GM18861 (cell line): ENCODE results near the gene SET.

Source experiments
- ATAC-seq: cut with Tn5 transposase; IDR thresholded peaks from one replicate; pipeline ENCODE4 v1.9.1; 2021; ENCODE audit not compliant: unreplicated experiment

The SET gene

DNA sequence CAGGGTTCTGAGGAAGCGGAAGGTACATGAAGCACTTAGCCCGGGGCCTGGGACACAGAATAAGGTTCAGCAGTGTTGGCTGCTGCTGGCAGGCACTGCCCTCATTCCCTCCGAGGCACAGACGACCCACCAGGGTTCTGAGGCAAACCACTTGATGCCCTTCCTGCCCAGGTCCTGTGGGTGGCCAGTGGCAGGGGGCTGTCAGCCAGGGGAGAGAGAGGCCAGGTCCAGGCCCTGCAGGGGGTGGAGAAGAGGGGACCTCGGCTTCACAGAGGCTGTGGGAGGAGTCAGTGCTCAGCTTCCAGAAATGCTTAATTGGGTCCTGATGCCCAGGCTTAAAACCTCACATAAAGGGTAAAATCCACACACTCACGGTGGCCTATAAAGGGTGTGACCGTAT is 39.3 kb downstream of the SET start:
- no peak for ATAC-seq

DNA sequence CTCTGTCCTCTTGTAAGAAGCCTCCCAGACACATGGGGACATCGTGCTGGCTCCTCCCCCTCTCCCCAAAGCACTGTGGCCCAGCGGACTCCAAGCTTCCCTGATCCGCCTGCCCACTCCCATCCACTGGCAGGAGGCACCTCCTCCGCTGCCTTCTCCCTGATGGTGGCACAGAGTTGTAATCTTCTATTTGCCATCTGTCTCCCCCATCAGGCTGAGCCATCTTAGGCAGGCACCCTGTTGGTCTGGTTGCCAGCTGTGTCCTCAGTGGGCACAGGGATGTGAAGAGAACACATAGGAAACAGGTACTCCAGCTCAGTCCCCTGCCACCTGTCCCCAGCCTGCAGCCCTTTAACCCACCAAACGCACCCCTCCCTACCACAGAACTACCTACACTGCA is 40.3 kb downstream of the SET start:
- no peak for ATAC-seq

DNA sequence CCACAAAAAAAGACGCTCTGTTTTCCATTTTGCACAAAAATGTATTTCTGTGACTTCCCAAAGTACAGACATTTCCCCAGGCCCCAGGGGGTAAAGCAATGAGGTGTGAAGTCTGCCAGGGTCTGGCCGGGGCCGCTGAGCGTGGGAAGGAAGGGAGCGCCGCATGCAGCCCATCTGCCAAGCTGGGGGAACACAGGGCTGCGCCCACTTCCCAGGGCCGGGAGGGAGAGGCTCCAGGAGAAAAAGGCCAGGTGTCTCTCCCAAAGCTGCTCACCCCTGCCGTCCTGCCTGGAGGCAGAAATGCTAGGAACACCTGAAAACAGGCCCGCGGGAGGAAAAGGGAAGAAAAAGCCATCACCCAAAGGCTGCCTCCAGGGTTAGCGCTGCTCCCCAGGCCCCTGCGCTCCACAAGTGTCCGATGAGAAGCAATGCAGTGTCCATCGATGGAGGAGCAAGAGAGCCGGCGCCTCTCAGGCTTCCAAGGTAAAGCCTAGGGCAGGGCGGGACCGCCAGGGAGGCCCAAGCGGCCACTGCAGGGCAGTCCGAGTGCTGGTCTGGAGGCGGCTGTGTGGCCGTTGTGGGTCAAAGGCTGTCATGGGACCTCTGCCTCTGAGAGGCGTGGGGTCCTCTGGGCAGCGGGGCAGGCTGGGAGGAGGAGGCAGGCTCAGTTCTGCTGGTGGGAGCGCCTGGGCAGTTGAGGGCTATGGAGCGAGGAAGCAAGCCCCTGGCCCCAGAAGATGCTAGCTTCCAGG is 40.9 kb downstream of the SET start:
- ATAC-seq, result no peak

DNA sequence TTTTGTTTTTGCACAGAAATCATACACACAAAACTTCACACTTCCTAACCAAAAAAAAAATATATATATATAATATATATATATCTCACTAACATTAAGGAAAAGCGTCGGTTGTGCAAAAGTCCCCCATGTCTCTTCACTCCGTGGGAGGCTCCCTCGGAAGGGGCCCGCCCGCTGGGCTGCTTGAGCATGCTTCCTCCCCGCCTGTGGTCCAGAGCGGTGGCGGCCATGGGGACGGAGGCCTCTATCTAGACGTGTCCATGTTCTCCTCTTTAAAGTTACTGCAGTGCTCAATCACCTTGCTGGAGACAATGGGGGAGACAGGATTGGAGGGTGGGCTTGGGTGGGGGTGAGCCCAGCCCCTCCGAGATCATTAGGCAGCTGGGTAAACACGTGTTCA is 42.1 kb downstream of the SET start:
- no peak for ATAC-seq

DNA sequence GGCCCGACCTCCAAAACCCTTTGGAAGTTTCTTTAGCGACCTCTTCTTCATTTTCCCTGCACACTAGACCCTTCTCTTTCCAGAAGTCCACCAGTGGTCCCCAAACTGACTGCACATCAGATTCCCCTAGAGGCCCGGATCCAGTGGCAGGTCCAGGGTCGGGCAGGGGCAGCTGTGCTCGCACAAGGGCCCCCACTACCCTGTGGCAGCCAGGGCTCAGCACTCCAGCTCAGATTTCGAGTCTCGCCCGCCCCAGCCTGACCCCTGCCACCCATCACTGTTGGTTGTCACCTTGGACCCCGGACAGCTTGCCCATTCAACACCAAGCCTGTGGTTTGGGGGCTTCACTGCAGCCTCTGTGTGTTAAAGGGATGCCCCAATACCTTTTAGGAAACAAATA is 42.7 kb downstream of the SET start:
- ATAC-seq, result no peak

DNA sequence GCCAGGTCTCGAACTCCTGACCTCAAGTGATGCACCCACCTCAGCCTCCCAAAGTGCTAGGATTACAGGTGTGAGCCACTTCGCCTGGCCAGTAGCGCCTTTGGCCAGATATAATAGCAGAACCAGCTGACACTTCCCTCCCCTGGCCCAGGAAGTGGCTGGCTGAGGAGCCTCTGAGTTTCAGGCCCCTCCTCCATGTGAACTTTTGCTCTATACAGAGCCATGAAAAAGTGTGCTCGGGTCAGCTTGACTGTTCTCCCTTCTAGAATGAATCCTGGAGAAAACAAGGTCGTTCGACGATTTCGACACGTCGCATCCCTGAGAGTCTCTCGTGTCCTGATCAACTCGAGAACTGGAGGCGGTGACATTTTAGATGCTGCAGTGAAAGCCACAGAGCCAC is 43.6 kb downstream of the SET start:
- no peak for ATAC-seq

DNA sequence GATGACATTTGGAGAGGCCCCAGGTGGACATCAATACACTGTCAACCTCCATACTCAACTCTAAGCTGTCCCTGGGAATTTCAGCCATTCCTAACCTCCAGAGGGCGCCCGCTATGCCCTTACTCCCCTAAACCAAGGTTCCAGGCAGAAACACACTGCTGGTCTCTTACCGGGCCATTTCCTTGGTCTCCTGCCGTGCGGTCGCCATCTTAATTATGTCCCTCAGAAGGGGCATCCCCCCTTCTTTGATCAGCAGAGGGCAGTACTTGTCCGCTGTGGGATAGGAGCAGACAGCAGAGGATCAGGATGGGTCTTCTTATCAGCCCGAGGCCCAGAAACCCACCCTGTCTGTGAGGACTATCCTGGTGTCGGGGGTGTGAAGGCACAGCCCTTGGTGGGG is 44.2 kb downstream of the SET start:
- no peak for ATAC-seq

DNA sequence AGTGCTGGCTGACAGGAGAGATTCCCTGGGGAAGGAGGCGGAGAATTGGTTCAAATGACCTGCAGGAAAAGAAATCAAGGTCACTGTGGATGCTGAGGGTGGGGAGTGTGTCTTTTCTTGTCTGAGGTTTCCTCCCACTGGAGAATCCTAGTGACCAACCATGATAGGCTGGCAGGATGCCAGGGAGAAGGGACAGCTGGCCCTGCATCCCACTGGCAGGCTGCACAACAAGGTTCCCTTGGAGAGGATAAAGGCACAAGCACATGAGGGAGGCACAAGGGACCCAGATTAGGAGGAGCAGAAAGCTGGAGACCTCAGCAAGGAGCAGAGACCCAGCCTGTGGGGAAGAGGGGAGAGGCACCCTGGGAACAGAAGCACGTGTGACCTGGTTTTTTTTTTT is 46.4 kb downstream of the SET start:
- no peak for ATAC-seq

DNA sequence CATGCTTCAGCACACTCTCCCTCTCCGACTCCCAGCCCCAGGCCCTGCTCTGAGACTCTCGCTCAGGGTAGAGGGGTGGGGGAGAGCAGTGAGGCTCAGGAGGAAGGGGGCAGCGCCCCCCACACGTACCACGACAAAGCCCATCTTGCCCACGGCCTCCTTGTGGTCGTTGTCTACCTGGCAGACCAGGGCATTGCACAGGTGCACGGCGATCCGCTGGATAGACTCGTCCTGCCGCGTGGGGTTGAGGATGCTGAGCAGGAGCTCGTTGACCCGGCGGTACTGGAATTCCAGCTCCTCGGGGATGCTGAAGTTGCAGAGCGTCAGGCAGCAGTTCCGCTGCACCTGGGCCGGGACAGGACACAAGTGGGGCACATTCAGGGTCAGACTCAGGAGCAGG is 53.4 kb downstream of the SET start:
- ATAC-seq, result no peak

DNA sequence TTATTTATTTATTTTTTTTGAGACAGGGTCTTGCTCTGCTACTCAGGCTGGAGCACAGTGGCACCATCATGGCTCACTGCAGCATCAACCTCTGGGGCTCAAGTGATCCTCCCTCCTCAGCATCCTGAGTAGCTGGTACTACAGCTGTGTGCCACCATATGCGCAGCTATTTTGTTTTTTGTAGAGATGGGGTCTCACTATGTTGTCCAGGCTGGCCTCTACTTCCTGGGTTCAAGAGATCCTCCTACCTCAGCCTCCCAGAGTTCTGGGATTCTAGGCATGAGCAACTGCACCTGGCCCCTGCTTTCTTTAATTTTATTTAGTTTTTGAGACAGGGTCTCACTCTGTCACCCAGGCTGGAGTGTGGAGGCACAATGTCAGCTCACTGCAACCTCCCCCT is 54.4 kb downstream of the SET start:
- no peak for ATAC-seq
